Measurements from ENCODE around the gene AP1S1. TPM values are rescaled to one million over a fixed set of nuclear protein-coding genes. Genes with fewer than 3 reads are reported as not detected.

The AP1S1 gene
- total RNA-seq, 1 donor from 2014 or later = 10.7 TPM

GRCh38 chr7:101140746-101141382 lies 13.4 kb upstream of the AP1S1 start:
- no peaks in the 10 kb centered on the region for H3K9me3 ChIP-seq (replicated peaks)
- no peak overlapping the region for H3K27ac ChIP-seq (replicated peaks)
- H3K36me3 ChIP-seq = no peaks in the 10 kb centered on the region
- TF ChIP-seq CTCF (IDR thresholded peaks at IDR 0.05; ENCODE audit: borderline replicate concordance) = no peak
- H3K27me3 ChIP-seq (ENCODE audit: low read depth) = peaks cover 22% of the 10 kb centered on the region
- H3K4me1 ChIP-seq = peaks cover 18% of the 10 kb centered on the region
- H3K4me3 ChIP-seq = no peak overlapping the region
- intact Hi-C loops (cut with micrococcal nuclease) = loop anchor here (5.0 kb wide), 1 partner anchor 141 kb away; no protein-coding TSS in a partner anchor
- DNase-seq = no peak

GRCh38 chr7:101151908-101152651 lies 2.2 kb upstream of the AP1S1 start:
- H3K36me3 ChIP-seq = peaks cover 2% of the 10 kb centered on the region
- no peak for TF ChIP-seq CTCF (IDR thresholded peaks at IDR 0.05; ENCODE audit: borderline replicate concordance)
- H3K27me3 ChIP-seq (ENCODE audit: low read depth) = peaks cover 25% of the 10 kb centered on the region
- H3K4me3 ChIP-seq = no peak overlapping the region
- no peak for DNase-seq
- H3K4me1 ChIP-seq = peaks cover 18% of the 10 kb centered on the region
- H3K9me3 ChIP-seq (replicated peaks) = no peaks in the 10 kb centered on the region
- intact Hi-C loops (cut with micrococcal nuclease) = no loop called here
- H3K27ac ChIP-seq (replicated peaks) = no peak overlapping the region

GRCh38 chr7:101154693-101155102 lies 422 bp downstream of the AP1S1 start:
- TF ChIP-seq CTCF (IDR thresholded peaks at IDR 0.05; ENCODE audit: borderline replicate concordance) = no peak
- peak overlapping the region; percentile 19 for H3K27ac ChIP-seq (replicated peaks)
- DNase-seq = no peak
- peaks cover 28% of the 10 kb centered on the region for H3K36me3 ChIP-seq
- H3K9me3 ChIP-seq (replicated peaks) = no peaks in the 10 kb centered on the region
- intact Hi-C loops (cut with micrococcal nuclease) = no loop called here
- peaks cover 18% of the 10 kb centered on the region for H3K4me1 ChIP-seq
- peaks cover 11% of the 10 kb centered on the region for H3K27me3 ChIP-seq (ENCODE audit: low read depth)
- H3K4me3 ChIP-seq = peak overlapping the region; percentile 94

- peaks cover 18% of the 10 kb centered on the region for H3K4me1 ChIP-seq
- H3K27ac ChIP-seq (replicated peaks) = no peak overlapping the region
- H3K36me3 ChIP-seq = peaks cover 32% of the 10 kb centered on the region
- peaks cover 11% of the 10 kb centered on the region for H3K27me3 ChIP-seq (ENCODE audit: low read depth)
- no peaks in the 10 kb centered on the region for H3K9me3 ChIP-seq (replicated peaks)
- intact Hi-C loops (cut with micrococcal nuclease) = no loop called here
- peak overlapping the region; percentile 94 for H3K4me3 ChIP-seq
- no peak for TF ChIP-seq CTCF (IDR thresholded peaks at IDR 0.05; ENCODE audit: borderline replicate concordance)
- no peak for DNase-seq
These were observed 1.0 kb downstream of the AP1S1 start for GRCh38 chr7:101155303-101155702.

- intact Hi-C loops (cut with micrococcal nuclease) = no loop called here
- DNase-seq = no peak
- H3K27ac ChIP-seq (replicated peaks) = no peak overlapping the region
- H3K9me3 ChIP-seq (replicated peaks) = no peaks in the 10 kb centered on the region
- no peak for TF ChIP-seq CTCF (IDR thresholded peaks at IDR 0.05; ENCODE audit: borderline replicate concordance)
- peaks cover 35% of the 10 kb centered on the region for H3K36me3 ChIP-seq
- H3K27me3 ChIP-seq (ENCODE audit: low read depth) = peaks cover 21% of the 10 kb centered on the region
- no peak overlapping the region for H3K4me3 ChIP-seq
- H3K4me1 ChIP-seq = peaks cover 18% of the 10 kb centered on the region
These were observed 2.0 kb downstream of the AP1S1 start for GRCh38 chr7:101156277-101156676.
